Measurements from ENCODE around the gene AIFM1.

The AIFM1 gene

GRCh38 chrX:130162094-130162735 lies 3.4 kb downstream of the AIFM1 start:
- no peak overlapping the region for H3K4me3 ChIP-seq (ENCODE audit: low read depth, low read length)
- DNase-seq (ENCODE audit: low read depth) = no peak
- TF ChIP-seq CTCF (IDR thresholded peaks at IDR 0.05; ENCODE audit: insufficient read depth, low read depth, low read length, missing control alignments) = no peak

GRCh38 chrX:130159776-130160175 lies 5.9 kb downstream of the AIFM1 start:
- H3K4me3 ChIP-seq (ENCODE audit: low read depth, low read length) = peak overlapping the region; percentile 22
- TF ChIP-seq CTCF (IDR thresholded peaks at IDR 0.05; ENCODE audit: insufficient read depth, low read depth, low read length, missing control alignments) = no peak
- no peak for DNase-seq (ENCODE audit: low read depth)

GRCh38 chrX:130158311-130158710 lies 7.3 kb downstream of the AIFM1 start:
- DNase-seq (ENCODE audit: low read depth) = no peak
- no peak for TF ChIP-seq CTCF (IDR thresholded peaks at IDR 0.05; ENCODE audit: insufficient read depth, low read depth, low read length, missing control alignments)
- no peak overlapping the region for H3K4me3 ChIP-seq (ENCODE audit: low read depth, low read length)

GRCh38 chrX:130155564-130155963 lies 10.1 kb downstream of the AIFM1 start:
- no peak for TF ChIP-seq CTCF (IDR thresholded peaks at IDR 0.05; ENCODE audit: insufficient read depth, low read depth, low read length, missing control alignments)
- no peak for DNase-seq (ENCODE audit: low read depth)
- H3K4me3 ChIP-seq (ENCODE audit: low read depth, low read length) = no peak overlapping the region

- no peak for TF ChIP-seq CTCF (IDR thresholded peaks at IDR 0.05; ENCODE audit: insufficient read depth, low read depth, low read length, missing control alignments)
- DNase-seq (ENCODE audit: low read depth) = no peak
- H3K4me3 ChIP-seq (ENCODE audit: low read depth, low read length) = no peak overlapping the region
These were observed 18.0 kb downstream of the AIFM1 start for GRCh38 chrX:130147631-130148030.

- no peak for DNase-seq (ENCODE audit: low read depth)
- no peak for TF ChIP-seq CTCF (IDR thresholded peaks at IDR 0.05; ENCODE audit: insufficient read depth, low read depth, low read length, missing control alignments)
- no peak overlapping the region for H3K4me3 ChIP-seq (ENCODE audit: low read depth, low read length)
These were observed 20.5 kb downstream of the AIFM1 start for GRCh38 chrX:130145123-130145522.

- TF ChIP-seq CTCF (IDR thresholded peaks at IDR 0.05; ENCODE audit: insufficient read depth, low read depth, low read length, missing control alignments) = no peak
- no peak overlapping the region for H3K4me3 ChIP-seq (ENCODE audit: low read depth, low read length)
- DNase-seq (ENCODE audit: low read depth) = no peak
These were observed 21.1 kb downstream of the AIFM1 start for GRCh38 chrX:130144509-130144908.
